GM19455 (cell line): ENCODE results near the gene SDK1.

Source experiments
- ATAC-seq: cut with Tn5 transposase; IDR thresholded peaks from one replicate; pipeline ENCODE4 v1.9.1; 2021; ENCODE audit not compliant: unreplicated experiment

The SDK1 gene

GRCh38 chr7:4065190-4065589 lies 764.1 kb downstream of the SDK1 start:
- ATAC-seq, result no peak

- no peak for ATAC-seq
These were observed 765.2 kb downstream of the SDK1 start for GRCh38 chr7:4066206-4066605.

- no peak for ATAC-seq
These were observed 765.8 kb downstream of the SDK1 start for GRCh38 chr7:4066626-4067475.

GRCh38 chr7:4067476-4067760 lies 766.4 kb downstream of the SDK1 start:
- ATAC-seq, result no peak

GRCh38 chr7:4067874-4068273 lies 766.8 kb downstream of the SDK1 start:
- no peak for ATAC-seq

- no peak for ATAC-seq
These were observed 767.2 kb downstream of the SDK1 start for GRCh38 chr7:4068286-4068685.

GRCh38 chr7:4069268-4070095 lies 768.4 kb downstream of the SDK1 start:
- no peak for ATAC-seq

- ATAC-seq, result no peak
These were observed 769.2 kb downstream of the SDK1 start for GRCh38 chr7:4070214-4070613.

- no peak for ATAC-seq
These were observed 770.5 kb downstream of the SDK1 start for GRCh38 chr7:4071370-4072058.

- ATAC-seq, result no peak
These were observed 771.3 kb downstream of the SDK1 start for GRCh38 chr7:4072161-4072925.

GRCh38 chr7:4073052-4073451 lies 772.0 kb downstream of the SDK1 start:
- no peak for ATAC-seq

- no peak for ATAC-seq
These were observed 772.7 kb downstream of the SDK1 start for GRCh38 chr7:4073750-4074149.

GRCh38 chr7:4074407-4074806 lies 773.4 kb downstream of the SDK1 start:
- no peak for ATAC-seq

- no peak for ATAC-seq
These were observed 773.9 kb downstream of the SDK1 start for GRCh38 chr7:4074994-4075393.

- ATAC-seq, result no peak
These were observed 775.7 kb downstream of the SDK1 start for GRCh38 chr7:4076701-4077294.

GRCh38 chr7:4077980-4078379 lies 776.9 kb downstream of the SDK1 start:
- ATAC-seq, result no peak

GRCh38 chr7:4078580-4078979 lies 777.5 kb downstream of the SDK1 start:
- no peak for ATAC-seq

- no peak for ATAC-seq
These were observed 778.3 kb downstream of the SDK1 start for GRCh38 chr7:4079366-4079765.

- no peak for ATAC-seq
These were observed 778.9 kb downstream of the SDK1 start for GRCh38 chr7:4079956-4080355.

- ATAC-seq, result no peak
These were observed 779.9 kb downstream of the SDK1 start for GRCh38 chr7:4080954-4081353.

GRCh38 chr7:4083513-4083912 lies 782.5 kb downstream of the SDK1 start:
- no peak for ATAC-seq
